ENCODE results near the gene KIAA0408. TPM values are rescaled to one million over a fixed set of nuclear protein-coding genes. Genes with fewer than 3 reads are reported as not detected.
"Not testable (repeated sequence)": the region's sequence is repeated elsewhere in the genome, so short reads cannot be mapped to it uniquely, and the experiment has no call there.

The KIAA0408 gene
- total RNA-seq, 1 experiment from 2014 or later, result 0.04 TPM

GRCh38 chr6:127435626-127436220, 23.5 kb downstream of the KIAA0408 start:
- H3K9me3 ChIP-seq (ENCODE audit: low read length), result no peaks in the 10 kb centered on the region
- no peak overlapping the region for H3K4me2 ChIP-seq (ENCODE audit: low read length)
- POLR2A ChIA-PET (ENCODE audit: unreplicated experiment), result no interaction called here
- H4K20me1 ChIP-seq (ENCODE audit: low read length), result no peaks in the 10 kb centered on the region
- TF ChIP-seq EZH2phosphoT487 (IDR thresholded peaks at IDR 0.05; ENCODE audit: borderline replicate concordance, low read length) (no peak), CTCF (conservative IDR thresholded peaks at IDR 0.05; ENCODE audit: low read depth, low read length) (no peak), EZH2 (IDR thresholded peaks at IDR 0.05; ENCODE audit: low read length, unreplicated experiment) (no peak)
- no TSS peak for BruUV-seq (replicated peaks)
- DNase-seq, result no peak
- no peaks in the 10 kb centered on the region for H3K27me3 ChIP-seq (ENCODE audit: low read length)
- no peaks in the 10 kb centered on the region for H3K4me1 ChIP-seq (ENCODE audit: insufficient read depth, low read length)
- intact Hi-C loops (cut with micrococcal nuclease), result no loop called here
- H2AFZ ChIP-seq (ENCODE audit: low read length), result no peak overlapping the region
- H3K9ac ChIP-seq (ENCODE audit: low read length), result no peak overlapping the region
- H3F3A ChIP-seq (ENCODE audit: low read length, unreplicated experiment), result no peaks in the 10 kb centered on the region
- no peak for ATAC-seq
- CTCF ChIA-PET, result no interaction called here
- no peaks in the 10 kb centered on the region for H3K9me2 ChIP-seq (replicated peaks; ENCODE audit: low read length)
- no peaks in the 10 kb centered on the region for H3K36me3 ChIP-seq (ENCODE audit: low read depth, low read length)
- no peak overlapping the region for H3K4me3 ChIP-seq (ENCODE audit: low read length)
- no peak overlapping the region for H3K27ac ChIP-seq (ENCODE audit: low read length)
- no peaks in the 10 kb centered on the region for H3K79me2 ChIP-seq (ENCODE audit: low read length)

DNA sequence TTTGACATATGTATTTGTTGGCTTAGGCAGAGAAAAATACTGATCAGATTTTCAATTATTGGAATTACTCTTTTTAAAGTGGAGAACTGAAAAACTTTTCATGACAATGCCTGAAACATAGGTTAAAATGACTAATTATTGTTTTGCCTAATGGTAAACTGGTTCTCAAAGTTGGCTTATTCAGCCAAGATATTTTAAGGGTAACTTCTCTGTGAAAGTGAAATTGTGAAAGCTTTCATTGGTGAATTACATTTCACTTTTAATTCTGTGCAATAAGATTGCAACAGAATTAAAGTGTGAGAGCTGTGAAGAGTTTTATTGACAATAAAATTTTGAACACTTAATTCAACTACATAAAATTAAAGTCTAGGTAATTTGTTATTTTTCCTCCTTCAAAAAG, 24.5 kb downstream of the KIAA0408 start:
- H3F3A ChIP-seq (ENCODE audit: low read length, unreplicated experiment), result no peaks in the 10 kb centered on the region
- H3K27ac ChIP-seq (ENCODE audit: low read length), result no peak overlapping the region
- POLR2A ChIA-PET (ENCODE audit: unreplicated experiment), result no interaction called here
- no peak for TF ChIP-seq EZH2phosphoT487 (IDR thresholded peaks at IDR 0.05; ENCODE audit: borderline replicate concordance, low read length)
- no peak for TF ChIP-seq CTCF (conservative IDR thresholded peaks at IDR 0.05; ENCODE audit: low read depth, low read length)
- TF ChIP-seq EZH2 (IDR thresholded peaks at IDR 0.05; ENCODE audit: low read length, unreplicated experiment), result no peak
- no peaks in the 10 kb centered on the region for H3K9me3 ChIP-seq (ENCODE audit: low read length)
- ATAC-seq (no peak), DNase-seq (no peak)
- H3K9ac ChIP-seq (ENCODE audit: low read length), result no peak overlapping the region
- no peaks in the 10 kb centered on the region for H3K79me2 ChIP-seq (ENCODE audit: low read length)
- intact Hi-C loops (cut with micrococcal nuclease), result no loop called here
- no peaks in the 10 kb centered on the region for H3K36me3 ChIP-seq (ENCODE audit: low read depth, low read length)
- H3K4me1 ChIP-seq (ENCODE audit: insufficient read depth, low read length), result no peaks in the 10 kb centered on the region
- BruUV-seq (replicated peaks), result no TSS peak
- no peaks in the 10 kb centered on the region for H4K20me1 ChIP-seq (ENCODE audit: low read length)
- no peak overlapping the region for H2AFZ ChIP-seq (ENCODE audit: low read length)
- H3K4me2 ChIP-seq (ENCODE audit: low read length), result no peak overlapping the region
- H3K27me3 ChIP-seq (ENCODE audit: low read length), result no peaks in the 10 kb centered on the region
- no peak overlapping the region for H3K4me3 ChIP-seq (ENCODE audit: low read length)
- CTCF ChIA-PET, result no interaction called here
- no peaks in the 10 kb centered on the region for H3K9me2 ChIP-seq (replicated peaks; ENCODE audit: low read length)

DNA sequence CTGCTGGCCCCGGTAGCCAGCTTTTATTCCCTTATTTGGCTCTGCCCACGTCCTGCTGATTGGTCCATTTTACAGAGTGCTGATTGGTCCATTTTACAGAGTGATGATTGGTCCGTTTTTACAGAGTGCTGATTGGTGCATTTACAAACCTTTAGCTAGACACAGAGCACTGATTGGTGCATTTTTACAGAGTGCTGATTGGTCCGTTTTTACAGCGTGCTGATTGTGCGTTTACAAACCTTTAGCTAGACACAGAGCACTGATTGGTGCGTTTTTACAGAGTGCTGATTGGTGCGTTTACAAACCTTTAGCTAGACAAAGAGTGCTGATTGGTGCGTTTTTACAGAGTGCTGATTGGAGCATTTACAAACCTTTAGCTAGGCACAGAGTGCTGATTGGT, 30.6 kb downstream of the KIAA0408 start:
- POLR2A ChIA-PET (ENCODE audit: unreplicated experiment); H3F3A ChIP-seq (ENCODE audit: low read length, unreplicated experiment); ATAC-seq; H2AFZ ChIP-seq (ENCODE audit: low read length); BruUV-seq (replicated peaks); H3K36me3 ChIP-seq (ENCODE audit: low read depth, low read length); H3K9ac ChIP-seq (ENCODE audit: low read length); H3K4me3 ChIP-seq (ENCODE audit: low read length); H4K20me1 ChIP-seq (ENCODE audit: low read length); H3K9me3 ChIP-seq (ENCODE audit: low read length); H3K79me2 ChIP-seq (ENCODE audit: low read length); H3K27me3 ChIP-seq (ENCODE audit: low read length); H3K9me2 ChIP-seq (replicated peaks; ENCODE audit: low read length); CTCF ChIA-PET; H3K4me2 ChIP-seq (ENCODE audit: low read length); H3K4me1 ChIP-seq (ENCODE audit: insufficient read depth, low read length); DNase-seq; H3K27ac ChIP-seq (ENCODE audit: low read length): not testable (repeated sequence)
- intact Hi-C loops (cut with micrococcal nuclease), result loop anchor here (10.0 kb wide), 1 partner anchor 224 kb away; no protein-coding TSS in a partner anchor
